ENCODE results near the gene UBE2G2.
A peak's percentile ranks its signal among the peaks of the same experiment; 100 is the strongest.

Gene UBE2G2

DNA sequence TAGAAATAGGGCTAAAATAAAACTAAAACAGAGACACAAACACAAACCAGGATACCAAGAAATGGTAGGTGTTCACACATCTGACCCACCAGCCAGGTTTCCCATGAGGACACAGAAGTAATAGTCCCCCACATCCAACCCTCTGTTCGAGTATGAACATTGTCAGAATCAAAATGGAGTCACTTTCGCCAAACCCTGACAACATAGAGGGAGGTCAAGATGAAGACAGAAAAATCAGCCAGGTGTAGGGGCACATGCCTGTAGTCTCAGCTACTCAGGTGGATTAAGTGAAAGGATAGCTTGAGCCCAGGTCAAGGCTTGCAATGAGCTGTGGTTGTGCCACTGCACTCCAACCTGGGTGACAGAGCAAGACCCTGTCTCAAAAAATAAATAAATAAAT lies 3.8 kb downstream of the UBE2G2 start:
- peaks cover 29 to 60% of the 10 kb centered on the region in 2 donors for H3K4me1 Mint-ChIP-seq
- peaks cover 13 to 39% of the 10 kb centered on the region in 2 donors for H3K36me3 Mint-ChIP-seq
- no peak overlapping the region for H3K27ac Mint-ChIP-seq
- DNase-seq (no peak), ATAC-seq (replicated peaks) (no peak)
- H3K4me3 Mint-ChIP-seq = no peak overlapping the region
- H3K27me3 Mint-ChIP-seq = no peaks in the 10 kb centered on the region
- no peaks in the 10 kb centered on the region for H3K9me3 Mint-ChIP-seq

DNA sequence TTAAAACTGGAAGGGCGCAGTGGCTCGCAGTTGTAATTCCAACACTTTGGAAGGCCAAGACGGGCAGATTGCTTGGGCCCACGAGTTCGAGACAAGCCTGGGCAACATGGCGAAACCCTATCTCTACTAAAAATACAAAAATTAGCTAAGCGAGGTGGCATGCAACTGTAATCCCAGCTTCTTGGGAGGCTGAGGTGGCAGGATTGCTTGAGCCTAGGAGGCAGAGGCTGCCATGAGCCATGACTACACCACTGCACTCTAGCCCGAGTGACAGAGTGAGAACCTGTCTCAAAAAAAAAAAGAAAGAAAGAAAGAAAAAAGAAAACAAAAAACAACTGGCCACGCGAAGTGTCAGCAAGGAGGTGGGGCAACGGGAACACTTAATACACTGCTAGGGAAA lies 6.3 kb downstream of the UBE2G2 start:
- Mint-ChIP-seq H3K9me3 (no peaks in the 10 kb centered on the region), H3K27me3 (no peaks in the 10 kb centered on the region), H3K4me3 (no peak overlapping the region), H3K4me1 (peaks cover 31 to 65% of the 10 kb centered on the region in 2 donors), H3K27ac (no peak overlapping the region), H3K36me3 (peaks cover 30 to 48% of the 10 kb centered on the region in 2 donors)
- DNase-seq (no peak), ATAC-seq (replicated peaks) (no peak)

DNA sequence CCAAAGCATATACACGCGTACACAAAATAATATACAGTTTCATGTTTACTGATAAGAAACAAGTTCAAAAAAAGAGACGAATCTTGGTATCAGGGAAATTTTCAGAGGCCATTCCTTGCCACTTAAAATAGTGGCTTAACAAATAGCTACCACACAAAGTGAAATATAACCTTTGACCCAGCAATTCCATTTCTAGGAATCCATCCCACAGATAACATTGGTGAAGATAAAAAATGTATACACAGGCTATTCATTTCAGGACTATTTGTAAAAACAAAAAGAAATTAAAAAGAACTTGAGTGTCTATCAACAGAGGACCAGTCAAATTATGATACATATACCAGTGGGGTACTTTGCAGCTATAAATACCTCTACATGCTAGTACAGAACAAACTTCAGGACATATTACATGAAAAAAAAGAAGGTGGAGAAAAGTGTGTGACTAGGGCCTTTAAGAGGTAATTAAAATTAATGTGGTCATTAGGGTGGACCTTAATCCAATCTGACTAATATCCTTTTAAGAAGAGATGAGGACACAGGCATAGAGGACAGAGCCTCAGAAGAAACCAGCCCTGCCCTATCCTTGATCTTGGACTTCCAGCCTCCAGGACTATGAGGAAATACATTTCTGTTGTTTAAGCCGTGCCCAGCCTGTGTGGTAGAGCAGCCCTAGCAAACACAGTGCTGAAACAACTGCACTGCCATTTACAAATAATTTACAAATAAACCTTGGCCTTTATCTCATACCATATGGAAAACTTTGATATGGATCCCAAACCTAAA lies 7.8 kb downstream of the UBE2G2 start:
- Mint-ChIP-seq H3K36me3 (peaks cover 25 to 49% of the 10 kb centered on the region in 2 donors), H3K4me1 (peaks cover 34 to 66% of the 10 kb centered on the region in 2 donors), H3K4me3 (no peak overlapping the region), H3K27ac (no peak overlapping the region), H3K27me3 (no peaks in the 10 kb centered on the region), H3K9me3 (no peaks in the 10 kb centered on the region)
- ATAC-seq (replicated peaks) = no peak
- no peak for DNase-seq

DNA sequence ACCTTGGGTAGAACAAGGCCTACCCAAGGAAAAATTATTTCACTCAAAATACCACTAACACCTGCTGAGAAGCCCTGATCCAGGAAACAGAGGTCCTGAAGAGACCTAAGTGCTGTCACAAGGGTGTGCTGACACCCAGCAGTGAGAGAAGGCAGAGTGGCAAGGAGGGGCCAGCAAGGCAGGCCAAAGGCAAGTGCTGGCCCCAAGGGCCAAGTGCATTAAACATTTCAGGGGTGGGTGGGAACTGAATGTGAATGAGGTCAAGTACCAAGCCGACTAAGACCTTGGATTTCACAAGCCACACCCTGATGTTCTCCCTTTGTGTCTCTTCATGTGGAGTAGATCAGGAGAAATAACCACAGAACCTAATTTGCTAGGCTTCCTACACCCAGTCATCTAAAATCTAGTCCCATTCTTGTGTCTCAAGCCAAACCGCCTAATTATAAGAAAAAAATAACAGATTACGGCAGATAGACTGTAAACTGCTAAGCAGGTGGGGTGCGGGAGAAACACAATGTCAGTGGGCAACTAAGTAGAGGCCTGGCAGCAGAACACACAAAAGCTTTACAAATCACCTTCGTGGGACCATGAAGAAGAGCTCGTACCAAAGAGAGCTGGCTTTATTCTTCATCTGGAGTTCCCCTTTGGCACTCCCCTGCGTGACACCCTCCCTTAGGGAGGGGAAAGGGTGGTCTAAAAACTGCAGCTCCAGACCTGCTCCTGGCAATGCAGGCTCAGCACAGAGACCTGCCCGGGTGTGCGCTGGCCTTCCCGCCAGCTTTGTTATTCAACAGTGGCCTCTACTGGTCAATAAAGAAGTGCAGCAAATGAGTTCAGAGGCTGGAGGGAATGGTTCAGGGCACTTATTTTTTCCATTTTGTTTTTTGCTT lies 8.7 kb downstream of the UBE2G2 start:
- Mint-ChIP-seq H3K4me3 (peak overlapping the region in 1 of 2 donors; percentile 33), H3K9me3 (no peaks in the 10 kb centered on the region), H3K4me1 (peaks cover 30 to 60% of the 10 kb centered on the region in 2 donors), H3K27ac (no peak overlapping the region), H3K27me3 (no peaks in the 10 kb centered on the region), H3K36me3 (peaks cover 23 to 42% of the 10 kb centered on the region in 2 donors)
- peak; percentile 30 for DNase-seq
- ATAC-seq (replicated peaks) = peak; percentile 88 to 92

DNA sequence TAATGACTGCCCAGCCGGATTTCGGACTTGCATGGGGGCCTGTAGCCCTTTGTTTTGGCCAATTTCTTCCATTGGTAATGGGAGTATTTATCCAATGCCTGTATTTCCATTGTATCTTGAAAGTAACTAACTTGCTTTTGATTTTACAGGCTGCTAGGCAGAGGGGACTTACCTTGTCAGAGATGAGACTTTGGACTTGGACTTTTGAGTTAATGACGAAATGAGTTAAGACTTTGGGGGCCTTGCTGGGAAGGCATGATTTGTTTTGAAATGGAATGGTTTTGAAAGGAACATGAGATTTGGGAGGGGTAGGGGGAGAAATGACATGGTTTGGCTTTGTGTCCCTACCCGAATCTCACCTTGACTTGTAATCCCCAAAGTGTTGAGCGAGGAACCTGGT lies 9.6 kb downstream of the UBE2G2 start:
- no peaks in the 10 kb centered on the region for H3K9me3 Mint-ChIP-seq
- no peak for ATAC-seq (replicated peaks)
- peaks cover 25 to 44% of the 10 kb centered on the region in 2 donors for H3K36me3 Mint-ChIP-seq
- DNase-seq = no peak
- no peaks in the 10 kb centered on the region for H3K27me3 Mint-ChIP-seq
- no peak overlapping the region for H3K4me3 Mint-ChIP-seq
- H3K27ac Mint-ChIP-seq = no peak overlapping the region
- peaks cover 29 to 58% of the 10 kb centered on the region in 2 donors for H3K4me1 Mint-ChIP-seq

DNA sequence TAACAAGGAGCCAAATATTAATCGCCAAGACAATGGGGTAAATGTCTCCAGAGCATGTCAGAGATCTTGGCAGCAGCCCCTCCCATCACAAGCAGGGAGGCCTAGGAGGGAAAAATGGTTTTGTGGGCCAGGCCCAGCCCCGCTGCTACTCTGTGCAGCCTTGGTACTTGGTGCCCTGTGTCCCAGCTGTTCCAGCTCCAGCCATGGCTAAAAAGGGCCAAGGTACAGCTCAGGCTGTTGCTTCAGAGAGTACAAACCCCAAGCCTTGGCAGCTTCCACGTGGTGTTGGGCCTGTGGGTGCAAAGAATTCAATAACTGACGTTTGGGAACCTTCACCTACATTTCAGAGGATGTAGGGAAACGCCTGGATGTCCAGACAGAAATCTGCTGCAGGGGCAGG lies 10.4 kb downstream of the UBE2G2 start:
- Mint-ChIP-seq H3K27ac (no peak overlapping the region), H3K9me3 (no peaks in the 10 kb centered on the region), H3K36me3 (peaks cover 27 to 44% of the 10 kb centered on the region in 2 donors), H3K4me1 (peaks cover 26 to 51% of the 10 kb centered on the region in 2 donors), H3K27me3 (no peaks in the 10 kb centered on the region), H3K4me3 (no peak overlapping the region)
- no peak for ATAC-seq (replicated peaks)
- DNase-seq = no peak

DNA sequence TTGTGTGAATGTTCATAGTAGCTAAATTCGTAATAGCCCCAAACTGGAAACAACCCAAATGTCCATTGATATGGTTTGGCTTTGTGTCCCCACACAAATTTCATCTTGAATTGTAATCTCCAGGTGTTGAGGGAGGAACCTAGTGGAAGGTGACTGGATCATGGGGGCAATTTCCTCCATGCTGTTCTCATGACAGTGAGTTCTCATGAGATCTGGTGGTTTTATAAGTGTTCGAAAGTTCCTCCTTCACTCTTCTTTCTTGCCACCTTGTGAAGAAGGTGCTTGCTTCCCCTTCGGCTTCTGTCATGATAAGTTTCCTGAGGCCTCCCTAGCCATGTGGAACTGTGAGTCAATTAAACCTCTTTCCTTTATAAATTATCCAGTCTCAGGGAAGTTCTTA lies 11.3 kb downstream of the UBE2G2 start:
- H3K27me3 Mint-ChIP-seq = no peaks in the 10 kb centered on the region
- H3K4me3 Mint-ChIP-seq = no peak overlapping the region
- H3K4me1 Mint-ChIP-seq = peaks cover 29 to 48% of the 10 kb centered on the region in 2 donors
- no peaks in the 10 kb centered on the region for H3K9me3 Mint-ChIP-seq
- DNase-seq (no peak), ATAC-seq (replicated peaks) (peak; percentile 35 to 56)
- H3K27ac Mint-ChIP-seq = no peak overlapping the region
- H3K36me3 Mint-ChIP-seq = peaks cover 34 to 49% of the 10 kb centered on the region in 2 donors

DNA sequence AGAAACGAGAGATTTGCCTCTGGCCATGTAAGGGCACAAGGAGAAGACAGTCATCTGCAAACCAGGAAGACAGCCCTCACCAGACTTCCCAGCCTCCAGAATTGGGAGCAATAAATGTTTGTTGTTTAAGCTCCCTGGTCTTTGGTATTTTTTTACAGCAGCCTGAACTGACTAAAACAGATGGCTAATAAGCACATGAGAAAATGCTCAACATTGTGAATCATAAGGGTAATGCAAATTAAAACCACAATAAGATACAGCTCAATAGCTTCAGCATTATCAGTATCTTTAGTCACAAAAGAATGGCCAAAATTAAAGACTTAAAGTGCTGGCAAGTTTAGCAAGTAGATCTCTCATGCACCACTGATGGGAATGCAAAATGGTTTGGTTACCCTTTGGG lies 11.7 kb downstream of the UBE2G2 start:
- peaks cover 32 to 45% of the 10 kb centered on the region in 2 donors for H3K4me1 Mint-ChIP-seq
- H3K27ac Mint-ChIP-seq = peak overlapping the region; percentile 31
- ATAC-seq (replicated peaks) (peak; percentile 55 to 67), DNase-seq (no peak)
- H3K27me3 Mint-ChIP-seq = no peaks in the 10 kb centered on the region
- H3K36me3 Mint-ChIP-seq = peaks cover 36 to 52% of the 10 kb centered on the region in 2 donors
- H3K4me3 Mint-ChIP-seq = peak overlapping the region in 1 of 2 donors; percentile 25
- H3K9me3 Mint-ChIP-seq = no peaks in the 10 kb centered on the region

DNA sequence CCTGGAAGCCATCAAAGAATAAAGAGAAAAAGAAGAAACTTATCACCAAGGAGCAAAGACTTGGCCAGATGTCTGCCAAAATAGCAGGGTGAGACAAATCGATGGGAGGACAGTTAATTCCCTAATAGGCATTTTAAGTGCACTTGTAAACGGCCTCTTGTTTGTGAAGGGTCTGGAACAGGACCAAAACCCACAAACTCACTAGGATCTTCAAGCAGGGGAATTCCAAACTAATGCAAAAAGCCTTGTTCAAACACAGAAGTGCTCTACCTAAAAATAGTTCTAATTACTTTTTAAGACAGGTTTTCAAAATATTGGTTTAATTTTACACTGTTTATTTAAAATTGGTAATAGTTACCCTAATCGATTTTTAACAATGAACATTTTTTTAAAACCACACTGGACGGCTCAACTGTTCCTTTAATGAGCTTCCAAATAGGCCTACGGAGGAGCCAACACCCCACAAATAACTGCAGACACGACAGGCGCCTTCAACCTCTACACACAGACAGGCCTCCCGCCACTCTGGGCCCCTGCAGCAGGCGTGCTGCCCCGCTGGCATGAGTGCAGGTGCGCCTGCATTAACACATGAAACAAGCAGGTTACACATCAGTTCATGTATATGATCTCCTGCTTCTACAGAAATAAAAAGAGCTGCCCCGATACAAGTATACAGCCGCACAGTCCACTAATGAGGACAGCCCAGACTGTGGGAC lies 15.8 kb downstream of the UBE2G2 start:
- Mint-ChIP-seq H3K27me3 (no peaks in the 10 kb centered on the region), H3K4me1 (peaks cover 29% of the 10 kb centered on the region in 2 donors), H3K27ac (no peak overlapping the region), H3K36me3 (peaks cover 31 to 56% of the 10 kb centered on the region in 2 donors), H3K9me3 (no peaks in the 10 kb centered on the region), H3K4me3 (no peak overlapping the region)
- ATAC-seq (replicated peaks) (no peak), DNase-seq (no peak)

DNA sequence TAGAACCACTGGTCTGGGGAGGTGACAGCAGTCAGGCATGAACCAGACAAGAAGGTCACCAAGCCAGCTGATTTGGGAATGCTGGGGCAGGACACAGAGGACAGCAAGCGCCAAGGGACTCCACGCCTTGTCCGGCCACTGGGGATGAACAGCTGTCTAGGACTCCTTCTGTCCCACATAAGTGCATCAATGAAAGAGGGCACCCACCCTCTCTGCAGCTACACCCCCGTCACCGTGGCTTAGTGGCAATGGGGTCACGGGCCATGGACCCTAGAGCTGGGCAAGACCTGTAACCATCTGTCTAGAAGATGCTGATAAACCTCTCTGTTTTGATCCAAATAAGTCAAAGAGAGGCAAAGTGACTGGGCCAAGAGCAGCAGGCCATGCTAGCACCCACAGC lies 16.8 kb downstream of the UBE2G2 start:
- H3K27me3 Mint-ChIP-seq = no peaks in the 10 kb centered on the region
- peaks cover 25 to 51% of the 10 kb centered on the region in 2 donors for H3K36me3 Mint-ChIP-seq
- H3K4me1 Mint-ChIP-seq = peaks cover 19 to 21% of the 10 kb centered on the region in 2 donors
- H3K9me3 Mint-ChIP-seq = no peaks in the 10 kb centered on the region
- ATAC-seq (replicated peaks) (no peak), DNase-seq (no peak)
- H3K27ac Mint-ChIP-seq = no peak overlapping the region
- H3K4me3 Mint-ChIP-seq = no peak overlapping the region

DNA sequence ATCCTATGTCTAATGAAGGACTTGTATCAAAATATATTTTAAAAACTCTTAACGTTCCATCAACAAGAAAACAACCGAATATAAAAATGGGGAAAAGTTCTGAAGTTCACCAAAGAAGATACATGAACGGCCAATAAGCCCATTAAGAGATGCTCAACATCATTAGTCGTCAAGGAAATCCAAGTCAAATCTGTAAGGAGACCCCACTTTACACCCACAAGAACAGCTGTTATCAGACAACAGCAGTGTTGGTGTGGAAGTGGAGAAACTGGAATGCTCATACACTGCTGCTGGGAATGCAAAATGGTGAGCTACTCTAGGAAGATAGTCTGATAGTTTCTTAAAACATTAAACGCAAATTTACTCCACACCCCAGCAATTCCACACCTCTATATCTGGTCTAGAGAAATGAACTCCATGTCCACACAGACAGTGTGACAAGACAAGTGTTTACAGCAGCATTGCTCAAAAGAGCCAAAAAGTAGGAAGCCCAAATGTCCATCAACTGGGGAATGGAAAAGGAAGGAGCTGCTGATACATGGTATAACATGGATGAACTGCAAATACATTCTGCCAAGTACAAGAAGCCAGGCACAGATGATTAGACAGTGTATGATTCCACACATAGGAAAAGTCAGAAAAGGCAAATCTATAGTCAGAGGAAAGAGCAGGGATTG lies 18.5 kb downstream of the UBE2G2 start:
- H3K36me3 Mint-ChIP-seq = peaks cover 27 to 51% of the 10 kb centered on the region in 2 donors
- H3K27ac Mint-ChIP-seq = no peak overlapping the region
- no peaks in the 10 kb centered on the region for H3K9me3 Mint-ChIP-seq
- no peak for ATAC-seq (replicated peaks)
- peaks cover 13 to 16% of the 10 kb centered on the region in 2 donors for H3K4me1 Mint-ChIP-seq
- no peak overlapping the region for H3K4me3 Mint-ChIP-seq
- no peaks in the 10 kb centered on the region for H3K27me3 Mint-ChIP-seq
- no peak for DNase-seq

DNA sequence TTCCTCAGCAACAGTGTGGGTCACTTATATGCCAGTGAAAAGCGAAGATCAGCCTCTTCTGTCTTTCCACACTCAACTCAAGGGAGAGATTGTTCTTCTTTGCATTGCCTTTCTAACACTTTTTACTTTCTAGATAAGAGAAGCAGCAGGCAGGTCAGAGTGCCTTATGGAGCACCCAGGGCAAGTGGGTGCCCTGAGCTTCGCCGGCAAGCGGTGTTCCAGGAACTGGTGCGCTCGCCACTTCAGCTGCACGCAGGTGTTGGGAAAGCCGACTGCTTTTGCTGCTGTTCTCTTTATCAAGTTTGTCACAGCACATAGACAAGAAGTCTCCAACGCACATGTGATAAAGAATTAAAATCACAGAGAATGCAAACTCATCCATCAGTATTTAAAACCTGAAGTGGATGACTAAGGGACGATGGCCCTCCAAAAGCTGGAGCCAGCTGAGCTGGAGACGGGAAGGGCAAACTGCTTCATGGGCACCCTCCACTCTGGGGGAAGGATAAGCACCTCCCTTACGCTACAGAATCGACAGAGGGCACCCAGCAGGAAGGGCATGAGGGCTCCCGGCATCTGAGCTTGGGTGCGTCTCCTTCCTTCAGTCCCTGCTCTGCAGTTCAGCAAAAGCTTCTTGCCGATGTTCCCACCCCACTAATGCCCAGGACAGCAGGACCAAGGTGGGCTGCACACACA lies 20.7 kb downstream of the UBE2G2 start:
- Mint-ChIP-seq H3K27me3 (no peaks in the 10 kb centered on the region), H3K4me3 (no peak overlapping the region), H3K4me1 (peaks cover 12 to 14% of the 10 kb centered on the region in 2 donors), H3K36me3 (peaks cover 25 to 51% of the 10 kb centered on the region in 2 donors), H3K9me3 (no peaks in the 10 kb centered on the region), H3K27ac (no peak overlapping the region)
- DNase-seq = no peak
- ATAC-seq (replicated peaks) = no peak

DNA sequence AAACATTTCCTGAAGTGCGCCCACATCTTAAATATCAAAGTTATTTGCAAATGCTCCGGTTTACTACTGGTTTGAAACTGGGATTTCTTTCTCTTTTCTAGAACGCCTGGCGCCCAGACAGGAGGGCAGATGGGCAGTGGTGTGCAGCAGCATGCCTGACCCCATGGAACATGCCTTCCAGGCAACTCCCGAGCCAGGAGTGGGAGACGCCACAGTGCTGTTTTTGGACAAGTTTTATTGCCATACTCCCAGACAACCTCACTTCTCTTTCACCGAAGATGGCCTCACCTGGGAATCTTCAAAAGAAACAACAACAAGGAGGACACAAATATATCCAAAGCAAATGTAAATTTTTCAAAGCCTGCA lies 21.5 kb downstream of the UBE2G2 start:
- ATAC-seq (replicated peaks) = no peak
- Mint-ChIP-seq H3K4me1 (peaks cover 8 to 12% of the 10 kb centered on the region in 2 donors), H3K27me3 (no peaks in the 10 kb centered on the region), H3K9me3 (no peaks in the 10 kb centered on the region), H3K27ac (no peak overlapping the region), H3K36me3 (peaks cover 22 to 48% of the 10 kb centered on the region in 2 donors), H3K4me3 (no peak overlapping the region)
- no peak for DNase-seq

Measured in stimulated activated naive B cell treated with anti-CD40 and anti-IgM and Interleukin-4, amounts not matched to agents 10 μg/mL and 1 μg/mL and 100 μg/mL, for 72 hours (primary cell).